CD8-positive, alpha-beta memory T cell (primary cell): ENCODE data around the gene DIO3. TPM values are rescaled to one million over a fixed set of nuclear protein-coding genes. Genes with fewer than 3 reads are reported as not detected.
A peak's percentile ranks its signal among the peaks of the same experiment; 100 is the strongest.

Experiments used
- CTCF ChIA-PET: fragments of 350-600 bp; sonication (Branson Sonifier 250); formaldehyde crosslinking; loops from one replicate; lab custom pipeline; 2021; ENCODE audit warnings: antibody characterized with exemption; lab: Charles Lee
- POLR2A ChIA-PET: fragments of 350-600 bp; sonication (Branson Sonifier 250); formaldehyde crosslinking; loops from one replicate; lab custom pipeline; 2021; ENCODE audit warnings: antibody characterized with exemption; lab: Charles Lee
- DNase-seq, 5 donors: peaks; one replicate each; pipeline versions ENCODE4 v3.0.0 to v3.0.0-alpha.2; 2020 to 2022; ENCODE audit warnings: mixed read lengths in 1 of 5
- H3K27ac ChIP-seq: one replicate; pipeline ENCODE4 v1.7.0; 2013; ENCODE audit warnings: low read depth, mild to moderate bottlenecking, low read length, moderate library complexity
- H3K27me3 ChIP-seq: 2 replicates; pipeline ENCODE4 v1.7.0; 2013; ENCODE audit warnings: low read length, mild to moderate bottlenecking; ENCODE audit not compliant: insufficient read depth, poor library complexity, severe bottlenecking
- H3K36me3 ChIP-seq: 2 replicates; pipeline ENCODE4 v1.7.0; 2013; ENCODE audit warnings: mild to moderate bottlenecking, low read length, moderate library complexity; ENCODE audit not compliant: insufficient read depth
- H3K4me1 ChIP-seq: 2 replicates; pipeline ENCODE4 v1.7.0; 2013; ENCODE audit warnings: mild to moderate bottlenecking, low read length, moderate library complexity; ENCODE audit not compliant: insufficient read depth
- H3K4me3 ChIP-seq: 2 replicates; pipeline ENCODE4 v1.7.0; 2013; ENCODE audit warnings: mild to moderate bottlenecking, low read length
- H3K9me3 ChIP-seq: 2 replicates; pipeline ENCODE4 v1.7.0; 2013; ENCODE audit warnings: mild to moderate bottlenecking, low read length
- H3K27ac Mint-ChIP-seq, 8 donors: one replicate each; pipeline ENCODE4 v1.8.0; 2020 to 2021; ENCODE audit warnings: mixed read lengths in 8 of 8, mild to moderate bottlenecking in 6 of 8, inconsistent platforms in 3 of 8, moderate library complexity in 3 of 8
- H3K27me3 Mint-ChIP-seq, 2 donors: one replicate each; pipeline ENCODE4 v1.8.0; 2020 to 2021; ENCODE audit warnings: mixed read lengths in 2 of 2, mild to moderate bottlenecking in 1 of 2, moderate library complexity in 1 of 2
- H3K36me3 Mint-ChIP-seq, 3 donors: one replicate each; pipeline ENCODE4 v1.8.0; 2020 to 2021; ENCODE audit warnings: mixed read lengths in 3 of 3, inconsistent platforms in 1 of 3, mild to moderate bottlenecking in 1 of 3
- H3K4me1 Mint-ChIP-seq, 3 donors: one replicate each; pipeline ENCODE4 v1.8.0; 2020 to 2021; ENCODE audit warnings: mixed read lengths in 3 of 3, inconsistent platforms in 1 of 3, mild to moderate bottlenecking in 1 of 3
- H3K4me3 Mint-ChIP-seq, 7 donors: one replicate each; pipeline ENCODE4 v1.8.0; 2020 to 2021; ENCODE audit warnings: mixed read lengths in 7 of 7, mild to moderate bottlenecking in 6 of 7, moderate library complexity in 4 of 7, inconsistent platforms in 2 of 7
- H3K9me3 Mint-ChIP-seq, 5 donors: one replicate each; pipeline ENCODE4 v1.8.0; 2020 to 2022; ENCODE audit warnings: mixed read lengths in 5 of 5, mild to moderate bottlenecking in 3 of 5, moderate library complexity in 2 of 5, inconsistent platforms in 1 of 5
- polyA plus RNA-seq: library from polyadenylated mRNA; unstranded; fragments of 300-500 nt; fragmentation: Illumina TruSeq; gene quantifications from one replicate; pipeline ENCODE4 v1.2.3, GENCODE V29; 2021
- total RNA-seq, 2 experiments: library from RNA; stranded (reverse); gene quantifications; one replicate each; pipeline ENCODE4 v1.2.3, GENCODE V29; 2021

Gene DIO3
- not detected for total RNA-seq
- polyA plus RNA-seq, result not detected

DNA sequence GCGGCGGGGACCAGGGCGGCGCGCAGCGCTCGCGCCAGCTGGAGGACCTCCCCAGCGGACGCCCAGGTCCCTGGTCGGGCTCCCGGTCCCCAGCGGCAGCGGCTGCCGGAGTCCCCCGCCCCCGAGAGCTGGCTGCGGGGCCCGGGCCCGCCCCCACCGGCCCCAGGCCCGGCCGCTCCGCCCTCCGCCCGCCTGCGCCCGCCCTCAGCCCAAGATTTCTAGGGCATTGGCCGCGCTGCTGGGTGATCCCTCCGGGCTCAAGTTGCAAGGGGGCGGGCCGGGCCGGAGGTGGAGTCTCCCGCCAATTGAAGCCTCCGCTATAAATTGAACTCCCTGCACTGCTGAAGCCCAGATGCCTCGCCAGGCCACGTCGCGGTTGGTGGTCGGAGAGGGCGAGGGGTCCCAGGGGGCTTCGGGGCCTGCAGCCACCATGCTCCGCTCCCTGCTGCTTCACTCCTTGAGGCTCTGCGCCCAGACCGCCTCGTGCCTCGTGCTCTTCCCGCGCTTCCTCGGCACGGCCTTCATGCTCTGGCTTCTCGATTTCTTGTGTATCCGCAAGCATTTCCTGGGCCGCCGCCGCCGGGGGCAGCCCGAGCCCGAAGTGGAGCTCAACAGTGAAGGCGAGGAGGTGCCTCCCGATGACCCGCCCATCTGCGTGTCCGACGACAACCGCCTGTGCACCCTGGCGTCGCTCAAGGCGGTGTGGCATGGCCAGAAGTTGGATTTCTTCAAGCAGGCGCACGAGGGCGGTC is at the start of gene DIO3:
Gene DIO3 (plus strand): TSS at position 351 of the 752 bp plus-strand sequence.
- H3K4me3 ChIP-seq, result no peak within 1 kb of the TSS
- no peaks in the 10 kb centered on the region for H3K9me3 ChIP-seq
- Mint-ChIP-seq H3K9me3 (peaks cover 0 to 10% (median 3%) of the 10 kb centered on the region in 5 donors), H3K27ac (no peak within 1 kb of the TSS), H3K36me3 (no peaks in the 10 kb centered on the region), H3K4me1 (peaks cover 0 to 17% (median 9%) of the 10 kb centered on the region in 3 donors), H3K4me3 (no peak within 1 kb of the TSS), H3K27me3 (peaks cover 48 to 62% of the 10 kb centered on the region in 2 donors)
- CTCF ChIA-PET, result no interaction called here
- peaks cover 16% of the 10 kb centered on the region for H3K27me3 ChIP-seq
- H3K4me1 ChIP-seq, result no peaks in the 10 kb centered on the region
- POLR2A ChIA-PET, result interaction anchor here (0.6 kb wide), 1 partner anchor 674 kb away, joined by 3 read pairs; no protein-coding TSS in a partner anchor
- no peak for DNase-seq
- H3K27ac ChIP-seq, result no peak within 1 kb of the TSS
- H3K36me3 ChIP-seq, result no peaks in the 10 kb centered on the region

DNA sequence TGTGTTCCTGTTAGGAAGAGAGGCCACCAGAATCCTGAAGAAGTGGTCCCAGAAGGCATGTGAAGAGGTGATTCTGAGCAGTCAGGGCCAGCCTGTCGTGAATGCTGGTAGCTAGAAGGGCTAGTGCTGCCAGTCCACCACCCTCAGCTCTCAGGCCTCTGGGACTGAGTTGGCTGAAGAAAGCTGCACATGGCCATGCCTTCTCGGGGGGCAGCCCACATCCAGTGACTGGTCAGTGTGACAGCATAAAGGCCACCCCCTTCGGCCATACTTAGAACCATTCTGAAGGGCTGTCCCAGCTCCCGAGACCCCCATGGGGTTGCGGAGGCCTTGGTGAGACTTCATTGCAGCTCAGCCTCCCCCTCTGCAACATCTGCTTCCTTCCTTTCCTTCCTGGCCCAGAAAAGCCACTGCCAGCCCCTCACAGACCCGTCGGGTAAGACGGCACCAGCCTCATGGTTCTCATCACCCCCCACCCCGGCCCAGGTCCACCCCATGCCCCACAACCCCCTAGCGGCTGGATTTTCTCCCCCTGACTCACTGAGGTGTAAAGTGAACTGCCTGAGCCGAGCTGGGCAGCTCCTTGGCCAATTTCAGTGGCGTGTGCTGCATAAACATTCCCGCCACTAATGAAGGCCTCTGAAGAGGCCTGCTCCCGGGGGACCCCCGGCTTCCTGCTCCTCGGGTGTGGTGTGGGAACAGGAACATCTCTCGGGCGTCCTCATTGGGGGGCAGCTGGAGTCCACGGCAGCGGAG is 49.5 kb upstream of the DIO3 start:
- H3K27ac ChIP-seq, result no peak overlapping the region
- H3K4me3 ChIP-seq, result no peak overlapping the region
- H3K4me3 Mint-ChIP-seq, result no peak overlapping the region
- DNase-seq, result no peak
- H3K4me1 ChIP-seq, result no peaks in the 10 kb centered on the region
- no peaks in the 10 kb centered on the region for H3K27me3 ChIP-seq
- H3K9me3 Mint-ChIP-seq, result peaks cover 0 to 4% (median 2%) of the 10 kb centered on the region in 5 donors
- no peaks in the 10 kb centered on the region for H3K9me3 ChIP-seq
- peaks cover 0 to 8% (median 2%) of the 10 kb centered on the region in 3 donors for H3K36me3 Mint-ChIP-seq
- H3K27me3 Mint-ChIP-seq, result peaks cover 3 to 6% of the 10 kb centered on the region in 2 donors
- H3K4me1 Mint-ChIP-seq, result no peaks in the 10 kb centered on the region
- CTCF ChIA-PET, result no interaction called here
- POLR2A ChIA-PET, result no interaction called here
- no peaks in the 10 kb centered on the region for H3K36me3 ChIP-seq
- peak overlapping the region in 2 of 8 donors; percentile 51 to 89 for H3K27ac Mint-ChIP-seq

DNA sequence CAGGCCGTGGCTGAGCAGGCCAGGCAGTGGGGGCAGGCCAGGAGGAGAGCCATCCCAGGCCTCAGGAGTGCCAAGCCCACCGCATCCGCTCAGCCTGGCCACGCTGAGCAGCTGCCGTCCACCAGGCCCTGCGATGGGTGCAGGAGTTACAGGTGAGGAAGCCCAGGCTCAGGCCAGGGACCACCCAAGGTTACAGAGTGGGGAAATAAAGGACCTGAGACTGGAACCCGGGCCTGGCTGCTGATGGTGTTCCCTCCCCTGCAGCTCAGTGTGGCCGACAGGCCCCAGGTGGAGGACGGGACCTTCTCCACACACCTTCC is 49.0 kb upstream of the DIO3 start:
- H3K4me1 Mint-ChIP-seq, result no peaks in the 10 kb centered on the region
- H3K27ac ChIP-seq, result no peak overlapping the region
- H3K4me3 Mint-ChIP-seq, result no peak overlapping the region
- H3K36me3 ChIP-seq, result no peaks in the 10 kb centered on the region
- H3K27me3 ChIP-seq, result no peaks in the 10 kb centered on the region
- H3K27ac Mint-ChIP-seq, result no peak overlapping the region
- no peaks in the 10 kb centered on the region for H3K4me1 ChIP-seq
- no peaks in the 10 kb centered on the region for H3K9me3 ChIP-seq
- no peak overlapping the region for H3K4me3 ChIP-seq
- peaks cover 3 to 6% of the 10 kb centered on the region in 2 donors for H3K27me3 Mint-ChIP-seq
- ChIA-PET CTCF (no interaction called here), POLR2A (no interaction called here)
- H3K9me3 Mint-ChIP-seq, result peaks cover 0 to 4% (median 2%) of the 10 kb centered on the region in 5 donors
- DNase-seq, result no peak
- peaks cover 0 to 8% (median 2%) of the 10 kb centered on the region in 3 donors for H3K36me3 Mint-ChIP-seq

GRCh38 chr14:101514136-101514535 is 47.2 kb upstream of the DIO3 start:
- ChIA-PET POLR2A (no interaction called here), CTCF (no interaction called here)
- no peak overlapping the region for H3K27ac Mint-ChIP-seq
- Histone ChIP-seq H3K9me3 (no peaks in the 10 kb centered on the region), H3K27me3 (no peaks in the 10 kb centered on the region), H3K4me3 (no peak overlapping the region), H3K27ac (no peak overlapping the region), H3K4me1 (no peaks in the 10 kb centered on the region), H3K36me3 (no peaks in the 10 kb centered on the region)
- H3K9me3 Mint-ChIP-seq, result peaks cover 0 to 4% (median 2%) of the 10 kb centered on the region in 5 donors
- no peak for DNase-seq
- H3K36me3 Mint-ChIP-seq, result peaks cover 0 to 8% (median 2%) of the 10 kb centered on the region in 3 donors
- H3K4me3 Mint-ChIP-seq, result no peak overlapping the region
- H3K4me1 Mint-ChIP-seq, result no peaks in the 10 kb centered on the region
- H3K27me3 Mint-ChIP-seq, result peaks cover 3 to 4% of the 10 kb centered on the region in 2 donors

- H3K36me3 Mint-ChIP-seq, result peaks cover 0 to 8% (median 2%) of the 10 kb centered on the region in 3 donors
- Histone ChIP-seq H3K27ac (no peak overlapping the region), H3K27me3 (no peaks in the 10 kb centered on the region), H3K4me3 (no peak overlapping the region), H3K9me3 (no peaks in the 10 kb centered on the region), H3K4me1 (no peaks in the 10 kb centered on the region), H3K36me3 (no peaks in the 10 kb centered on the region)
- H3K27me3 Mint-ChIP-seq, result peaks cover 3 to 4% of the 10 kb centered on the region in 2 donors
- ChIA-PET POLR2A (no interaction called here), CTCF (no interaction called here)
- DNase-seq, result no peak
- H3K4me3 Mint-ChIP-seq, result no peak overlapping the region
- H3K27ac Mint-ChIP-seq, result no peak overlapping the region
- H3K4me1 Mint-ChIP-seq, result no peaks in the 10 kb centered on the region
- peaks cover 0 to 4% (median 2%) of the 10 kb centered on the region in 5 donors for H3K9me3 Mint-ChIP-seq
Measured at GRCh38 chr14:101516401-101516800, 44.9 kb upstream of the DIO3 start.

DNA sequence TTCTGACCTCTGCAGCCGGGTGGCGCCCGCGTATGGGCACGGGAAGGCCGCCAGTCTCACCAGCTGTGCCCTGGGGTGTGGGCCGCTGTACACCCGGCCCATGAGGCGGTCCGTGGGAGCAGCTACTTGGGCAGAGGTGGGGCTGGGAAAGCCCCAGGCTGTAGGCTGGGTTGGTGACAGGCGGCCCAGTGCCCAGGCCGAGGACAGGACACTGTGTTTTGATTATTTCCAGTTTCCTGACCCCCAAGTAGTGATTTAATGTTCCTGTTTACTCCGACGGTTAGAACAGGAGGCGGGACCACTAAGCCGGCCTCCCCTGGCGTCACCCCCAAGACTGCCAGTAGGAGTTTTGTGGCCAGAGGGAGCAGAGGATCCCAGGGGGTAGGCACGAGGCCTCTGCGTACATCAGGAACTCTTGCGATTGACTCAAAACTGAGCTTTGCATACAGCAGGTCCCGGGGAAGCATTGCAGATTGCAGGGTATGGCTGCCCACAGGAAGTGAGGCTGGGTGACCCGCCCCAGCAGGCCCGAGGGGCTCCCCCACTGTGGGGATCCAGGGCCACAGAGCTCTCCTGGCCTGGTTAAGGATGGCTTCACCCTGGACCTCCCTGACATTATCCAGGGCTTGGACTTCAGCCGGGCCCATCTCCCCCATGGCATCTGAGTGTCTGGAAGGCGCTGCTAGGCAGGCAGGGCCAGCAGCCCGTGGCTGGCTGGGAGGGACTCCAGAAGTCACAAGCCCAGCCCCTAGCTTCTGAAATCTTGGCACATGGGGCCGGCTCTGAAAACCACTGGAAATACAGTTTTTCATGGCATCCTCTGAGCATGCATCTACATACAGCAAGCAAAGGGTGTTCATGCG is 42.5 kb upstream of the DIO3 start:
- H3K4me3 ChIP-seq, result no peak overlapping the region
- no peaks in the 10 kb centered on the region for H3K27me3 ChIP-seq
- no peak overlapping the region for H3K27ac ChIP-seq
- H3K9me3 ChIP-seq, result no peaks in the 10 kb centered on the region
- no peaks in the 10 kb centered on the region for H3K36me3 ChIP-seq
- no peaks in the 10 kb centered on the region for H3K4me1 Mint-ChIP-seq
- DNase-seq, result no peak
- ChIA-PET POLR2A (no interaction called here), CTCF (no interaction called here)
- H3K27me3 Mint-ChIP-seq, result peaks cover 3 to 5% of the 10 kb centered on the region in 2 donors
- no peaks in the 10 kb centered on the region for H3K4me1 ChIP-seq
- H3K36me3 Mint-ChIP-seq, result peaks cover 0 to 12% (median 2%) of the 10 kb centered on the region in 3 donors
- H3K4me3 Mint-ChIP-seq, result no peak overlapping the region
- H3K27ac Mint-ChIP-seq, result peak overlapping the region in 1 of 8 donors; percentile 14
- peaks cover 0 to 5% (median 2%) of the 10 kb centered on the region in 5 donors for H3K9me3 Mint-ChIP-seq

DNA sequence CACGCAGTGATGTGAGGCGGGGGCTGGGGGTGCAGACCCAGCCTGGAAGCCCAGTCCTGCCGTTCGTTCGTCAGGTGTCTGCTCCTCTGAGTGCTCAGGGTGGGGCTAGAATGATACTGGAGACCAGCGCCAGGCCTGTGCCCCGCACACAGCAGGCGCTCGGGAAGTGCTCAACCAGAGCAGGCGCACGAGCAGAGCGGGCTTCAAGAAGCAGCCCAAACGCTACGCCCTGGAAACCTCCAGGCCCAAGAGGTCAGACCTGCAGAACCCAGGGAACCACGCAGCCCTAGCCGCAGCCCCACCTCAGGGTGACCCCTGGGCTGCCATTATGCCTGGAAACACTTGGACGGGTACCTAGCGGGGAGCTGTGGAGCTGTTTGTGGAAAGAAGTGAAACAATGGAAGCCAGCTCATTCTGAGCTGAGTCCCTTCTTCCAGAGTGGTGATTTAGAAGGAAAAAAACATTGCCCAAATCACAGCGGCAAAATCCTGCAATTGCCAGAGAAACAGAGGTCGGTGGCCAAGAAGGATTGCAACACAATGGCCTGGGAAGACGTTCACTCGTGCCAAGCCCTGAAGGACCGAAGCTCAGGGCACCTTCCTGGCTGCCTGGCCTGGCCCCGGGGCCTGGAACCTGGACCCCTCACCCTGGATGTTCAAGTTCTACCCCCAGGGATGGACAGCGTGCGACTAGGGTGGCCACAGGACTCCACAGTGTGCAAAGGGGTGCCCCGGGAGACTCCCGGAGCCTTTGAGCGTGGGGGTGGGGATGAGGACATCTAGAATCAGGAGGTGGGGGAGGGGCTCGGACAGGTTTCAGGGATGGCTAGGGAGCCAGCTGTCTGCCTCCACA is 40.4 kb upstream of the DIO3 start:
- H3K36me3 ChIP-seq, result no peaks in the 10 kb centered on the region
- H3K27me3 Mint-ChIP-seq, result peaks cover 2 to 5% of the 10 kb centered on the region in 2 donors
- H3K4me3 ChIP-seq, result no peak overlapping the region
- no peak overlapping the region for H3K27ac Mint-ChIP-seq
- ChIA-PET CTCF (no interaction called here), POLR2A (no interaction called here)
- H3K27ac ChIP-seq, result no peak overlapping the region
- no peaks in the 10 kb centered on the region for H3K4me1 ChIP-seq
- H3K9me3 ChIP-seq, result no peaks in the 10 kb centered on the region
- DNase-seq, result no peak
- no peak overlapping the region for H3K4me3 Mint-ChIP-seq
- peaks cover 0 to 8% (median 0%) of the 10 kb centered on the region in 3 donors for H3K36me3 Mint-ChIP-seq
- H3K9me3 Mint-ChIP-seq, result peaks cover 0 to 5% (median 2%) of the 10 kb centered on the region in 5 donors
- no peaks in the 10 kb centered on the region for H3K27me3 ChIP-seq
- no peaks in the 10 kb centered on the region for H3K4me1 Mint-ChIP-seq
